Breast epithelium (tissue), 3 donors: ENCODE results near the gene ARHGEF33.

ENCODE experiments used
- POLR2A ChIP-seq: fragments of 450-650 bp; IDR thresholded peaks from one replicate; pipeline ENCODE4 v1.6.1; 2016; ENCODE audit warnings: antibody characterized with exemption, mild to moderate bottlenecking, moderate library complexity
- POLR2AphosphoS5 ChIP-seq, 3 donors: sonication (generic); formaldehyde crosslinking; IDR thresholded peaks; one replicate each; pipeline ENCODE4 v1.6.1; 2017; ENCODE audit warnings: antibody characterized with exemption in 3 of 3
- TF ChIP-seq, protein P1 (sequence below), 3 donors: fragments of 450-650 bp; IDR thresholded peaks; one replicate each; pipeline ENCODE4 v1.5.1; 2016 to 2017; ENCODE audit warnings: antibody characterized with exemption in 3 of 3, mild to moderate bottlenecking in 3 of 3, moderate library complexity in 3 of 3

DNA sequence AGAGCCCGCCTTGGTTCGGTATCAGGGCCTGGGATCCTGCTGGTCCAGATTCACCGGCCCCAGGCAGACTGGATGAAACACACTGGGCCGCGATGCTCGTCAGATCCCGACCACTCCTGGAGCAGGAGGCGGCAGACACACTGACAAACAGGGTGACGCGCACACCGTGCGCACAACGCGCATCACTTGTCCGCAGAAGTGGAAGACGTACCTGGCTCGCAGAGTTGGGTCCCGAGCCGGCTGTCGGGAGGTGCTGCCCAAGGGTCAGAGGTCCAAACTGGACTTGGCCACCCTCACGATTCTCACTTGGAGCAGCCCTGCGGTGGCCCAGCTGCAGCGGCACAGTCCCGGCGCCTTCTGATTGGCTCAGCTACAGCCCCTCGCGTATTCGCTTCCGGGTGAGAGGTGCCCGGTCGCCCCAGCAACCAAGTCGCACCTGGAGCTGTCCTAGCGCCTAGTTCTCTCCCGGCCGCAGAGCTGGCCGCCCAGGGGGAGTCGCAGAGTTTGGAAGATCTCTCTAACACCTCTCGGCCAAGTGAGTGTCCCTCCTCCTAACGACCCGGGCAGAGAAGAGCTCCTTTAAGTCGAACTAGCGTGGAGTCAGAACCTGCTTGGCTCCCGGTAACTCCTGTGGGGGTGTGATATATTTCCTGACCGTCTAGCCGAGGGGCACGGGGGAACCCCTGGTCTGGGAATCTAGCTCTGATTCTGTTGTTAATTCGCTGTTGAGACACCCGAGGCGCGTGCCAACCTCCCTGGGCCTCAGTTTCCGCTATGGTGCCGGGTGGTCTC, 13.9 kb upstream of the ARHGEF33 start, which contains the start of the genes DHX57 and MORN2:
- TF ChIP-seq, protein P1, sequence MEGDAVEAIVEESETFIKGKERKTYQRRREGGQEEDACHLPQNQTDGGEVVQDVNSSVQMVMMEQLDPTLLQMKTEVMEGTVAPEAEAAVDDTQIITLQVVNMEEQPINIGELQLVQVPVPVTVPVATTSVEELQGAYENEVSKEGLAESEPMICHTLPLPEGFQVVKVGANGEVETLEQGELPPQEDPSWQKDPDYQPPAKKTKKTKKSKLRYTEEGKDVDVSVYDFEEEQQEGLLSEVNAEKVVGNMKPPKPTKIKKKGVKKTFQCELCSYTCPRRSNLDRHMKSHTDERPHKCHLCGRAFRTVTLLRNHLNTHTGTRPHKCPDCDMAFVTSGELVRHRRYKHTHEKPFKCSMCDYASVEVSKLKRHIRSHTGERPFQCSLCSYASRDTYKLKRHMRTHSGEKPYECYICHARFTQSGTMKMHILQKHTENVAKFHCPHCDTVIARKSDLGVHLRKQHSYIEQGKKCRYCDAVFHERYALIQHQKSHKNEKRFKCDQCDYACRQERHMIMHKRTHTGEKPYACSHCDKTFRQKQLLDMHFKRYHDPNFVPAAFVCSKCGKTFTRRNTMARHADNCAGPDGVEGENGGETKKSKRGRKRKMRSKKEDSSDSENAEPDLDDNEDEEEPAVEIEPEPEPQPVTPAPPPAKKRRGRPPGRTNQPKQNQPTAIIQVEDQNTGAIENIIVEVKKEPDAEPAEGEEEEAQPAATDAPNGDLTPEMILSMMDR (IDR thresholded peaks at IDR 0.05), result no peak
- TF ChIP-seq POLR2A (no peak), POLR2AphosphoS5 (IDR thresholded peaks at IDR 0.05) (peak; percentile 46 to 60 (median 50))
